Activated T-helper 1 cell treated with Interleukin-2 at 50 U/mL for 16 hours (primary cell): ENCODE measurements around the gene C1QTNF12.

Source experiments
- DNase-seq: peaks from one replicate; pipeline ENCODE4 v3.0.0-alpha.2; 2020; ENCODE audit warnings: low read depth

Gene C1QTNF12

GRCh38 chr1:1228596-1229321, 17.8 kb downstream of the C1QTNF12 start:
- DNase-seq: no peak

- no peak for DNase-seq
Observed at GRCh38 chr1:1228187-1228586, 18.3 kb downstream of the C1QTNF12 start.

GRCh38 chr1:1227386-1227785, 19.1 kb downstream of the C1QTNF12 start:
- no peak for DNase-seq

DNA sequence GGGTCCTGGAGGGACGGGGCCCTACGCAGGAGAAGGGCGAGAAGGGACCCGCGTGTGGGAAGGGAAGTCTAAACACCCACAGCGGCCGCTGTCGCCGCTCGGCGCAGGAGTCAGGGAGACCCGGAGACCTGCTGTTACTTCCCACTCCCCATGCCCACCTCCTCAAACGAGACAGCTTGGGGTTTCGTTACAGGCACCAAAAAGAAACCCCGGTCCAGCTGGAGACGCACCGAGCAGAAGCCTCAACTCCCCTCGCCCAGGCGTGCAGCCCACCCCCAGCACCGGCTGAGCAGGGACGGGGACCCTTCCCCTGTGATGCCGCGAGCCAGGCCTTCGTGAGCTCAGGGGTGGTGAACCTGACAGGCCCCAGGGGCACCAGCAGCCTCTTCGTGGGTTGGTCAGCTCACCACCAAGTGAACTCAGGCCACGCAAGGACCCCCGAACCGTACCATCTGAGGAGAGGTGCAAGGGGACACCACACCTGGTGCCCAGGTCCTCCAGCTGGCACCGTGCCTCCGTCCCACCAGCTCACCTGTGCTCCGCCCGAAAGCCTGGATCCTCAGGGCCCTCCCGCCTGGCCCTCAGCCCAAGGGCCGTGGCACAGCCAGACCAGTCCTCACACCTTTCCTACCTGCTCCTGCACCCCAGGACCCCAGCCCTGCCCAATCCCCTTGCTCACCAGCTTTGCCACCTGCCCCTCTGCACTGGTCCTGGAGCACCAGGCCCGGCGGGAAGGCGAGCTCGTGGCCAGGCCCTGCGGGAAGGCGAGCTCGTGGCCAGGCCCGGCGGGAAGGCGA, 19.8 kb downstream of the C1QTNF12 start:
- DNase-seq: no peak

- DNase-seq: no peak
Observed at GRCh38 chr1:1225913-1226312, 20.6 kb downstream of the C1QTNF12 start.

DNA sequence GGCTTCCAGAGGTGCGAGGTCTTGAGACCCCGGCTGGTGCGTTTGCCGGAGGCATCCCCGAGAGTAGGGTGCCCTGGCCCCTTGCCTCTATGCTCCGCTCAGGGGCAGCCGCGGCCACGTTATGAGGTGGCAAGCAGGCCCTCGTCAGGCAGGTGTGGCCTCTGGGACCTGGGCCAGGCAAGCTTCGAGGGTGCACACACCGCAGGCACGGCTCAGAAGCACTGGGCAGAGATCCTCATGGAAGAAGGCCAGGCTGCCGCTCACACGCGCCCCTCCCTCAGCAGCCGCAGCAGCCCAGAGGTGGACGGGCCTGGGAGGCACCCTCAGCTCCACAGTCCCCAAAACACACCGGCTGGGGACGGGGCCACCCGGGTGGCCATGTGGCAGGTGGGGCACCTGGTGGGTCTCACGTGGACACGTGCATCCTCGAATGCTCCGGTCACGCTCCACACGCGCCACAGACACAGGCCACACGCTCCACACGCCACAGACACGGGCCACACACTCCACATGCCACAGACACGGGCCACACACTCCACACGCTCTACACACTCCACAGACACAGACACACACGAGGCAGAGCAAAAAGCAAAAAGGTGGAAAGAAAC, 21.2 kb downstream of the C1QTNF12 start:
- no peak for DNase-seq

GRCh38 chr1:1223891-1224290, 22.6 kb downstream of the C1QTNF12 start:
- no peak for DNase-seq

DNA sequence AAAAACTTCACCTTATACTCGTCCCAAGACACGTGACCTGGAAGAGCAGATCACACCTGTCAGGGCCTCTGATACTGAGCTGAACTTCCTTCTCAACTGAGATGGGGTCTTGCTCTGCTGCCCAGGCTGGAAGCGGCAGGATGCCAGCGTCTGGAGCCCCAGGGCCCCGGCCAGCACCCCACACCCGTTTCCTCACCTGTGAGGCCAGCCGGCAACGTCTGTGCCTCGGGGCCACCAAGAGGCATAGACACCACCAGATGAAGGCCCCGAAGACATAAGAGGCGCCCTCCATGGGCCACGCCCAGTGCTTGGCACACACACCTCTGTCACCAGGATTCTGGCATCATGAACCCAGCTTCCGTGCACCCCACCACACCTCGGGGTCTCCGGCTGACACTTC, 23.2 kb downstream of the C1QTNF12 start:
- no peak for DNase-seq

DNA sequence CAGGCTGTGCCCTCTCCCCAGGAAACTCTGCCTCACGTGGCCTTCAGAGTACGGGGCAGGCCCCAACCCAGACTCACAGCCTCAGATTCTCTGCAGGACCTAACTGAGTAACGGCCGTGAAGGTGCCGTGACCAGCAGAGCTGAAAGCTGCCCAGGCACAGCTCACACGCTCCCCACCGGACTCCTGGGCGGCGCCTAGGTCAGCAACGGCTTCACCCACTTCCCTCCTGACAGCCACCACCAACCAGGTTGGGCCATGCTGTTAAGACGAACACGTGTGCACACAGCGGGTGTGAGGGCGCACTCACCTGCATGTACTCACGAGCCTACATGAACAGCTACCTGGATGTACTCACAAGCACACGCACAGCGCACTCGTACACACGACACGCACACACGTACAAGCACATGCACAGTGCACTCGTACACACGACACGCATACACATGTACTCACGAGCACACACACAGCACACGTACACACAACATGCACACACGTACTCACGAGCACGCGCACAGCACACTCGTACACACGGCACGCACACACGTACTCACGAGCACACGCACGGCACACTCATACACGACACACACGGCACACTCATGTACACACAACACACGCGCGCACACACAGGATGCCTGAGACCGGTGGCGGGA, 23.8 kb downstream of the C1QTNF12 start:
- no peak for DNase-seq

GRCh38 chr1:1221887-1222574, 24.5 kb downstream of the C1QTNF12 start:
- DNase-seq: no peak

DNA sequence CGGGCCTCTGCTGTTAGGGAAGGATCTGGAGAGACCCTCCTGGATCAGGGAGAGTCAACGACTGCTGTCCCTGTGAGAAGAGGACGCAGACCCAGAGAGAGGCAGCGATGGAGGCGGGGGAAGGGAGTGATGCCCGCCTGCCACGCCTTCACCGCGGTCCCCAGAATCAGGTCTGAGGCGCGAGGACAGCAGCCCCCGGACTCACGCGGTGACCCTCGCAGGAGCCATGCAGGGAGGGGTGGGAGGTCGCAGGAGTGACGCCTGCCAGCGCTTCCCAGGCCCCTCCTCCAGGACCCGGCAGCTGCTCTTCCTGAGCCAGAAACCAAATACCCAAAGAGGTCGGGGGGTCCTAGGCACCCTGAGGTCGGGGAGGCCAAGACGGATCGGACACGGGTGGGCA, 26.3 kb downstream of the C1QTNF12 start:
- no peak for DNase-seq

DNA sequence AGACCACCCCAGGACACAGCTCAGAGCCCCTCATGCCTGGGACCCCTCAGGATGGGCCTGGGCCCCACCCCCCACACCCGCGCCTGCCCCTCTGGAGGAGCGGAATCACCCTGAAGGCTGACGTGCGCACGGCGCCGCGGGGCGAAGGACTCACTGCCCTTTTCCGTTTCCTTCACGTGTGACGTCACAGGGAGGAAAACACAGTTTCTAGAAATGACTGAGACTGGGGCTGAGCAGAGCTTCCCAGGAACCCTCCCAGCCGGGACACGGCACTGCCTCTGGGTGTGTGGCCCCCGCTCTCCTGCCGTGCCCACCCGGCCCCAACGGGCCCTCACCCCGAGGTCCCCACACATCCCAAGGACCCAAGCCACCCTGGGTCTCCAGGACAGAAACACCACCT, 27.2 kb downstream of the C1QTNF12 start:
- DNase-seq: no peak

- no peak for DNase-seq
Observed at GRCh38 chr1:1218524-1219200, 27.9 kb downstream of the C1QTNF12 start.

DNA sequence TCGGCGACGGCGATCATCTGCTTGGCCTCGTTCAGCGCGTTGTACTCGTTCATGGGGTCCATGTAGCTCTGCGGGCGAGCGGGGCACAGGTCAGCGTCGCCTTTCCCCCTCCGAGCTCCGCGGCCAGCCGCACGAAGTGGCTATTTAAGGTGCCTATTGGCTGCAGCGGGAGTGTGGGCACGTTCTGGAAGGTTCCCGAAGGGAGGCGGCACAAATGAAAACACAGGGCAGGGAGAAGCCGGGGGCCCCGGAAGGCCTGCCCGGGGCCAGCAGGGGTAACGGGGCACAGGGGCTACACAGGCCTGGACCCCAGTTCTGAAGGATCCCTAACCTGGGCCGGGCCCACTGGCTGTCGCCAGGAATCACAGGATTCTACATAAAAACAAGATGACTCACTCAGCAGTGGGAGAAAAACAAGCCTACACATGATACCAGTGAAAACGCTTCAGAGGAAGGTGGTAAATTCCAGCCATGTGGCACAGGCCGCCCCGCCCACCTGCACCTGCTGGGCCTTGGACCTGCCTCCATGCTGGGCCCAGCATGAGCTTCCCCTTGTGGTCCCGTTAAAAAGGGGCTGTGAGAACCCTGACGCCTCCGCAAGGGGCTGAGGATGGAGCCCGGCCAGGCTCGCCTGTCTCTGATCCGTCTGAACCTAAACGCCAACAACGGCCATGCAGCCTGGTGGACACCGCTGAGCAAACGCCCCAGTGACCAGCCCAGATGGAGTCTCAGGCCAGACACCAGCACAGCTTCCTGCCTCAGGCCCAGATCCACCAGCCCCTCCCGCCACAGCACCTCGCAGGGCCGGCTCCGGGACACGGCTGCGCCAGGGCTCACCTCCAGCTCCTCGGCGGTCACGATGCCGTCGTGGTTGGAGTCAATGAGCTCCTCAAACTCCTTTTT, 28.6 kb downstream of the C1QTNF12 start:
- no peak for DNase-seq

- peak; percentile 47 for DNase-seq
Observed at GRCh38 chr1:1216770-1217620, 29.5 kb downstream of the C1QTNF12 start.

DNA sequence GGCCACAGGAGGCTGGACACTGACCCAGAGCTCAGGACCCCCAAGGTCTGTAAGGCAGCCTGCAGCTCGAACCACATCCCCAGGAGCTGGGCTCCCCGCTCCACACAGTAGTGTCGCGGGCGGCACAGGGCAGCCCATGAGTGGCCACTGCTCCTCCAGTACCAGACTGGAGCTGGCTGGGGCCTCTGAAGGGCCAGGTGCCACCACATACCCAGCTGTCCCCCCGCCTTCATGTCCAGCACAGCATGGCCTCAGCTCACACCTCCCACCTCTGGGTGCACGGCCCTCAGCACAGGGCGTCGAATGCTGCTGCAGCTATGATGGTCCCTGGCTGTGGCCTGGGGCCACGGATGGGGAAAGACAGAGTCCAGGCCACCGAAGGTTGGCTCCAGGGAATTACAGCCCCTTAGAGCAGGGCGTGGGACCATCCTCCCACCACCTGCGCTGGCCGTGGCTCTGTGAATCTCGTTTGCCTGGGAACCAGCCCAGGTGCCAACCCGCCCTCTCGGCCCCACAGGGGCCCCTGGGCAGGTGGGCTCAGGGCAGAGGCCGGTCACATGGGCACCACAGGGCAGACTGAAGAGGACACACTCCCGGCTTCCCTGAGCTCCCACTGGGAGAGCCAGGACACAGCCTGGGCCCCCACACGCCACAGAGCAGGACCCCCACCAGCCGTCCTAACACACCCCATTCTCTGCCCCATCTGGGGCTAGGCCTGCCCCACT, 30.5 kb downstream of the C1QTNF12 start:
- no peak for DNase-seq

GRCh38 chr1:1215080-1215676, 31.3 kb downstream of the C1QTNF12 start:
- DNase-seq: no peak
